PC-9 (cell line): ENCODE data around the gene CDH15.

Experiments used
- EZH2 ChIP-seq: fragments of 200-600 bp; sonication (generic); IDR thresholded peaks from 2 replicates; pipeline ENCODE4 v1.8.0; 2017; ENCODE audit warnings: antibody characterized with exemption, low read depth
- TF ChIP-seq, protein P1 (sequence below): fragments of 200-600 bp; sonication (generic); conservative IDR thresholded peaks from 2 replicates; pipeline ENCODE4 v1.6.1; 2017; ENCODE audit warnings: mixed run types, antibody characterized with exemption, mild to moderate bottlenecking, moderate library complexity

DNA sequence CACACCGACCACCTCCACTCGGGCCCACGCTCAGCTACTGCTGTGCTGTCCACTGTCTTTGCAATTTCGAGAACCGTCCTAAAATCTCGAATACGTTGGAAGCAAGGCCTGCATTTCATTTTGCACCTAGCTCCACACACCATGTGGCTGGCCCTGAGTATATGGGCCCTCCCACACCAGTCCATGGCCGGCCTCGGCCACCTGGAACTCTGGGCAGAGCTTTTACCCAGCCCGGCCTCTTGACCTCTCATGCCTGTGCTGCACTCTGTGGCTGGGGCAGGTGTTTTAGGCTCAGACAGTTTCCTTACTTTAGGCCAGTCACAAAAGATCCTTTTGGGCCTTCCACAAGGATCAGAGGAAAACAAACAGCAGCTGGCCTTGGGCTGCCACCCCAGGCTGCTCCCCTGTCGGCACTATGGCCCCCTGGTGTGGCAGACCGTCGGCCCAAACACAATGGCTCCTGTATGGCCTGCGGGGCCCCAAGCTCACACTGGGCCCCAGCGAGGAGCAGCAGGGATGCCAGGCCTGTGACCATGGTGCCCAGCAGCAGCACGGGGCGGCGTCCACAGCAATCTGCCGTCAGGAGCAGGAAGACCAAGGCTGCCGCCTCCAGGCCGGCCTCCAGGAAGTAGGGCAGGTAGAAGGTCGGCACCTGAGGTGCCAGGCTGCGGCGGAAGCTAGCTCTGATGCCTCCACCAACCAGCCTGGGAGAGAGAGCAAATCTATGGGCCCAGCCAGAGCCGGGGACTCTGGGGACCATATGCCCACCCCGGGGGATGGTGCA, 26.3 kb downstream of the CDH15 start:
- TF ChIP-seq, protein P1, sequence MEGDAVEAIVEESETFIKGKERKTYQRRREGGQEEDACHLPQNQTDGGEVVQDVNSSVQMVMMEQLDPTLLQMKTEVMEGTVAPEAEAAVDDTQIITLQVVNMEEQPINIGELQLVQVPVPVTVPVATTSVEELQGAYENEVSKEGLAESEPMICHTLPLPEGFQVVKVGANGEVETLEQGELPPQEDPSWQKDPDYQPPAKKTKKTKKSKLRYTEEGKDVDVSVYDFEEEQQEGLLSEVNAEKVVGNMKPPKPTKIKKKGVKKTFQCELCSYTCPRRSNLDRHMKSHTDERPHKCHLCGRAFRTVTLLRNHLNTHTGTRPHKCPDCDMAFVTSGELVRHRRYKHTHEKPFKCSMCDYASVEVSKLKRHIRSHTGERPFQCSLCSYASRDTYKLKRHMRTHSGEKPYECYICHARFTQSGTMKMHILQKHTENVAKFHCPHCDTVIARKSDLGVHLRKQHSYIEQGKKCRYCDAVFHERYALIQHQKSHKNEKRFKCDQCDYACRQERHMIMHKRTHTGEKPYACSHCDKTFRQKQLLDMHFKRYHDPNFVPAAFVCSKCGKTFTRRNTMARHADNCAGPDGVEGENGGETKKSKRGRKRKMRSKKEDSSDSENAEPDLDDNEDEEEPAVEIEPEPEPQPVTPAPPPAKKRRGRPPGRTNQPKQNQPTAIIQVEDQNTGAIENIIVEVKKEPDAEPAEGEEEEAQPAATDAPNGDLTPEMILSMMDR = no peak
- no peak for TF ChIP-seq EZH2
